GM12891 (cell line): ENCODE data around the gene ADAMTSL3.

ENCODE experiments used
- DNase-seq: peaks from one replicate; pipeline ENCODE4 v3.0.0; 2011; ENCODE audit warnings: low spot score; ENCODE audit not compliant: insufficient read length
- FAIRE-seq: peaks from 2 replicates; lab custom pipeline; 2011; peaks lifted over from hg19 to GRCh38; lab: Jason Lieb, UNC
- PAX5 ChIP-seq: IDR thresholded peaks from 2 replicates; pipeline ENCODE4 v1.6.1; 2011; ENCODE audit warnings: low read length, moderate library complexity, mild to moderate bottlenecking; ENCODE audit not compliant: insufficient read depth, severe bottlenecking
- POLR2A ChIP-seq: IDR thresholded peaks from 2 replicates; pipeline ENCODE4 v1.6.1; 2011; ENCODE audit warnings: low read depth, low read length, control low read depth
- POLR2AphosphoS5 ChIP-seq: IDR thresholded peaks from 2 replicates; pipeline ENCODE4 v1.6.1; 2011; ENCODE audit warnings: low read depth, low read length, control low read depth
- POU2F2 ChIP-seq: IDR thresholded peaks from 2 replicates; pipeline ENCODE4 v1.6.1; 2011; ENCODE audit warnings: low read depth, mild to moderate bottlenecking, control low read depth, low read length, moderate library complexity
- SPI1 ChIP-seq: IDR thresholded peaks from 2 replicates; pipeline ENCODE4 v1.6.1; 2011; ENCODE audit warnings: low read depth, low read length, control low read depth
- TAF1 ChIP-seq: IDR thresholded peaks from 2 replicates; pipeline ENCODE4 v1.6.1; 2011; ENCODE audit warnings: low read depth, low read length, control low read depth

ADAMTSL3 gene

DNA sequence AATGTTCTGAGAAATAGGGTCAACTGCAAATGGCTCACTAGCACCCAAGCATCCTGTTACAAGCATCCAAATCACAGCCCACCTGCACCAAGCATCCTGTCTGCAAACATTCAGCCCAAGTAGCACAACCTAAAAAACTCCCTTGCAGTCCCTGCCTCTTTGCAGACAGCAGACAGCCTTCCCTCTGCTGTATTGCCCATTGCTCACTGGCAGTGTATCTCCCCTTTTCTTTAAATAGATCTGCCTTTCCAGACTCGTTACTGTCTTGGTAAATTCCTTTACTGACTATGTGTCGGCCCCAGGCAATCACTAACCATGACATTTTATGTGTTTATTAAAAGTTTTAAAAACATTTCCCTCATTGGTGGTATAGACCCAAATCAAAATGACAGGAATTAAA, 155.4 kb downstream of the ADAMTSL3 start:
- TF ChIP-seq POLR2A (no peak), POLR2AphosphoS5 (no peak), PAX5 (no peak), POU2F2 (no peak), TAF1 (no peak), SPI1 (no peak)
- FAIRE-seq (no peak), DNase-seq (no peak)

DNA sequence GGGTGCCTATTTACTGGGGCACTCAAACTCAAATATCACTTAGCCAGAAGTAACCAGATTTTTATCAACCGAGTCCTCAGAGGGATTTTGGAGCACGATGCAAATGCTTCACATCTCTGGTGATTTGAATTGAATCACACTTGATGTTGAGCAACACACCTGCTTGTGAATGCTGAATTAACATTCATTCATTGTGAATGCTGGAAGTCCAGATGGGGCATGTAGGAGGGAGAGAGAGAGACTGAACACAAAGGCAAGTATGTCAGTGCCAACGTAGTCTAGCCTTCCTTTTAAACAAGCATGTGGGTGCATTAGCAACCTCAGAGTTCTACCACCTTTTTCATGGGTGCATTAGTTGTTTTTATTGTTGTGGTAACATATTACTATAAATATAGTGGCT, 156.2 kb downstream of the ADAMTSL3 start:
- DNase-seq (no peak), FAIRE-seq (peak; percentile 13)
- no peak for TF ChIP-seq PAX5
- TF ChIP-seq TAF1: no peak
- TF ChIP-seq SPI1: no peak
- TF ChIP-seq POLR2AphosphoS5: no peak
- TF ChIP-seq POLR2A: no peak

DNA sequence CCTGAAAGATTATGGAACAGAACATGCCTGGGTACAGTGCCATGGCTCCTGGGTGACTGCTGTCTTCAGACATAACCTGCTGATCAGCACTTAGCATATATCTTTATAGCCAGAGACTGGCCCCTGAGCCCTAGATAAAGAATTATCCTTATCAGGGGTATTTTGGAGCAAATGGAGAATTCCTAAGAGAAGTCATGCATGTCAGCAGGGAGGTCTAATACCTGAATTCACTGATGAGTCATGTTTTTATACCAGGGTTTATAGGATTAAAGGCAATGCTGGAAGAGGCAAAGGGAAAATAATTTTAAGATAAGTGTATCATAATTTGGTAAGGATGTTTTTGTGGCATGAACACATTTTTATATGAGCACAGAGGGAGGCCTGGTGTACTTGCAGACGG, 159.8 kb downstream of the ADAMTSL3 start:
- FAIRE-seq (no peak), DNase-seq (no peak)
- TF ChIP-seq POLR2A (no peak), POLR2AphosphoS5 (no peak), PAX5 (no peak), POU2F2 (no peak), SPI1 (no peak), TAF1 (no peak)

DNA sequence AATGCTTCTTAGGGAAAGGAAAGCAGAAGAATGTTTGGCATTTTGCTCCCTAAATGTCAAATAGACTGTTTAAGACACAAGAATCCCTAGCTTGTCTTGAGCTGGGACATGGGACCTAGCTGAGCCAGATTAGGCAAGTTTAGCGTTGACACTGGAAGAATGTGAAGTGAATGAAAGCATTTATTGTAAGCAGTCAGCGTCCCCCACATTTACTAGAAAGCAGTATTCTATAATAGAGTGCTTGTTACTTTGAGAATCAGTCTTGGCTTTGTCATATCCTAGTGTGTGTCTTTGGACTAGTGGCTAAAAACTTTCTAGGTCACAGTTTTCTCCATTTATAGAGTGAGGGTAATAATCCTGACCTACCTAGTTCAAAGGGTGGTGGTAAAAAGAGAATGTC, 161.6 kb downstream of the ADAMTSL3 start:
- DNase-seq (no peak), FAIRE-seq (no peak)

DNA sequence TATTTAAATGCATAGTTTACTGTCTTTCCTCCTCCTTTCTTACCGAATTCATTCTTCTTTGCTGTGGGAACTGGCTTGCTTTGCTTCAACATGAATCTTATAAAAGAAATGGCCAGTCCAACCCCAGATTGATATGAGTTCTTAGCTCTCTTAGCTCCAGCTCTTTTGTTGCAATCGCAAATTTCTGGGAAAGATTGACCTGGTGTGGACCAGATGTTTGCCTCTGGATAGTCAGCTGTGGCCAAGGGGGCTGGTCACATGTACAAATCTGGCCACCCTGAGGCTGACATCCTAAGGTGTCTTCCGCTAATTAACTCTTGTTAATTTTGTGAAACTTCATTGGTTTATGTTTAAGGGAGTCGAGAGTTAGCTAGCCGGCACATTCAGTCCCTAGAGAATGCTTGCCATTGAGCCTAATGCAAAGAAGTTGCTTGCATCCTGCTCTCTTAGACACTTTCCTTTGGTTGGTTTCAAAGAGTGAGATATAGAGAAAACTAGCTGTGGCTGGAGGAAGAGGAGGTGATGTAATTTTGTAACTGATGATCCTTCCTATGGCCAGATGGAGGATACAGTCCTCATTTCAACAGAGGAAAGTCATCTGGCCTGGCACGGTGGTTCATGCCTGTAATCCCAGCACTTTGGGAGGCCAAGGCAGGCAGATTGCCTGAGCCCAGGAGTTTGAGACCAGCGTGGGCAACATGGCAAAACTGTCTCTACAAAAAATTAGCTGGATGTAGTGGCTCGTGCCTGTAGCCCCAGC, 162.4 kb downstream of the ADAMTSL3 start:
- no peak for FAIRE-seq
- no peak for TF ChIP-seq PAX5
- TF ChIP-seq POLR2A: no peak
- TF ChIP-seq POU2F2: no peak
- TF ChIP-seq TAF1: no peak
- DNase-seq: no peak

More for the DNA sequence above, 161.6 kb downstream of the ADAMTSL3 start:
- TF ChIP-seq SPI1: no peak
- TF ChIP-seq POU2F2: no peak
- no peak for TF ChIP-seq TAF1
- no peak for TF ChIP-seq POLR2A
- no peak for TF ChIP-seq PAX5
- no peak for TF ChIP-seq POLR2AphosphoS5

DNA sequence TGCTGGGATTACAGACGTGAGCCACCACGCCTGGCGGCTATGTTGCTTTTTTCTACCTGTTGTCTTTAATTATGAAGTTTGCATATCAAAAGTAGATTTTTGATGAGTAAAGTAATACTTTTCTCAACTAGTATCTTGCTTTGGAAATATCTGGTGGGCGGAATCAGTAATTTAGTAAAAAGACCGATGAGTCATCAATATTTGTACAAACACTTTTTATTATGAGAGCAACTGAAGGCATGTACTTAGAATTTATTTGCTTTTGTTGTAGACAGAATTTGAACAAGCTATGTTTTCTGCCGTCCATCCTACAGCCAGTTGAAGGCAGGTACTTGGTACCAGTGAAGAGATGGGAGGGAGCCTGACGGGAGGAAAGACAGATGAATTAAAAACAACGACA, 164.7 kb downstream of the ADAMTSL3 start:
- DNase-seq: no peak
- no peak for TF ChIP-seq POLR2AphosphoS5
- FAIRE-seq: no peak

DNA sequence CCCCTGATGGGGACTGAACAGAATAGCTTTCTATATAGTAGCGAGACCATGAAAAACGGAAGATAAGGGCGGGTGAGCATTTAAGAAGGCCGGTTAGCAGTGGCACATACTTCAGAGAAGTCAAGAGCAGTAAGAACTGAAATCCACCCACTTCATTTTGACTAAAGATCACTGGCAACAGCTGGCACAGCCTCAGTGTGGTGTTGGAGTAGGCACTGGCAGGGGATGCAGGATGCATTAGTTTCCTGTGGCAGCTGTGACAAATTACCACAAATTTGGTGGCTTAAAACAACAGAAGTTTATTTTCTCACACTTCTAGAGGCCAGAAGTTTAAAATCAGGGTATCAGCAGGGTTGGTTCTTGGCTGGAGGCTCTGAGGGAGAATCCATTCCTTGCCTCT, 176.5 kb downstream of the ADAMTSL3 start:
- no peak for FAIRE-seq
- no peak for DNase-seq
- TF ChIP-seq POLR2AphosphoS5 (no peak), SPI1 (no peak), POU2F2 (no peak), POLR2A (no peak), PAX5 (no peak), TAF1 (no peak)

DNA sequence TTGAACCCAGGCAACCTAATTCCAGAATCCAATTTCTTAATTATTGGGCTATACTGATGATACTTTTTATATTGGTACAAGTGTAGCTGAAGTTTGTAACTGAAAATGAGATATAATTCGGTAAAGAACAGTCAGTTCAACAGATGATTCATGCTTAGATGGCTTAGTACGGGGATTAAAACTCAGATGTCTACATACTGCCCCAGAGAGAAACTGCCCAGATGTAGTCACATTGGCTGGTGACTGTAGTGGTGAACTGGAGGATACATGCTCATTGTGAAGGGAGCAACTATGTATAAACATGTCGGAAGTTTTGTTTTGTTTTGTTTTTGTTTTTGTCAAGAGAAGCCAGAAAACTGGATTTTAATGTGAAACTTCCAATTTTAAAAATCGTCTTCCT, 179.6 kb downstream of the ADAMTSL3 start:
- TF ChIP-seq POLR2A: no peak
- TF ChIP-seq SPI1: no peak
- TF ChIP-seq POU2F2: no peak
- no peak for TF ChIP-seq TAF1
- no peak for TF ChIP-seq PAX5
- TF ChIP-seq POLR2AphosphoS5: no peak
- DNase-seq (no peak), FAIRE-seq (no peak)

DNA sequence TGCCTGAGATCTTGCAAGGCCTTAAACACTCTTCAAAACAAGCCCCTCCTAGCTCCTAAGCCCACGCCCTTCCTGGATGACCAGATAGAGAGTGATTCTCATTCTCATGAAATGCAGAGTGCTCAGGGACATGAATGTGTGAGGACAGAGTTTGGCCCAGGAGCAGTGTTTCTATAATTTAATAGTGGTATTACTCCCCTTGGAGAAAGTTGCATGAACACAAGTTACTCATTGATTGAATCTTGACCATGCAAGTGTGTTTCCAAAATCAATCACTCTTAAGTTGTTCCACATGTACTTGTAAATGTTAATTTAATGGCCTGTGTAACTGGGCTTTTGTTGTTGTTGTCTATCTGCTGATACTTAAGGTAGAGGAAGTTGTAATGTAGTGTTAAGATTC, 181.6 kb downstream of the ADAMTSL3 start:
- TF ChIP-seq SPI1: no peak
- no peak for TF ChIP-seq PAX5
- TF ChIP-seq POU2F2: no peak
- TF ChIP-seq POLR2AphosphoS5: no peak
- TF ChIP-seq TAF1: no peak
- TF ChIP-seq POLR2A: no peak
- DNase-seq (no peak), FAIRE-seq (no peak)

DNA sequence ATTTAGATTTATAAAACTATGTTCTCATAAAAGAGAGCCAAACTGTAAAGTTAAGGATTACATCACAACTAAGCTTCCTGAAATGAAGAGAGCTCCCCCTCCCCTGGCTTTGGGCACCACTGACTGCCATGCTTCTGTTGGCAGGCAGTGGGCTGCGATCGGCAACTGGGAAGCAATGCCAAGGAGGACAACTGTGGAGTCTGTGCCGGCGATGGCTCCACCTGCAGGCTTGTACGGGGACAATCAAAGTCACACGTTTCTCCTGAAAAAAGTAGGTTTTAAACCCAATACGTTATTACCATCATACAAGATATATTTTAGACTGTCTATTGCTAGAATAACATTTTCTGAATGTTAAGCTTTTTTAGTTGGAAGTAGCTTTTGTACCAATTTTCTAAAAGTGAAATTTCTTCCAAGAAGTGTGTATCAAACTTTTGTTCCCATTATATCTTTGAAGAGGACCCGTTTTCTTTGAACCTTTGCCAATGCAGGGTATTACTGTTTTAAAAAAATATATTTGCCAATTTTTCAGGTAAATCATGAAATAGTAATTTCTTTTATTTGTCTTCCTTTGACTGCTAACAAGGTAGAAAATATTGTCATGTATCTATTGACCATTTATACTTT, 184.1 kb downstream of the ADAMTSL3 start:
- TF ChIP-seq TAF1 (no peak), PAX5 (no peak), POLR2A (no peak), SPI1 (no peak), POLR2AphosphoS5 (no peak), POU2F2 (no peak)
- FAIRE-seq (peak; percentile 74), DNase-seq (no peak)
